ENCODE data around the gene LPCAT2. TPM values are rescaled to one million over a fixed set of nuclear protein-coding genes. Genes with fewer than 3 reads are reported as not detected.

LPCAT2 gene
- total and polyA plus RNA-seq, 2 of the 8 experiments (the other 6 are each of a cell fraction or from before 2014, with no cell fraction given): 2.2 to 10.6 TPM

DNA sequence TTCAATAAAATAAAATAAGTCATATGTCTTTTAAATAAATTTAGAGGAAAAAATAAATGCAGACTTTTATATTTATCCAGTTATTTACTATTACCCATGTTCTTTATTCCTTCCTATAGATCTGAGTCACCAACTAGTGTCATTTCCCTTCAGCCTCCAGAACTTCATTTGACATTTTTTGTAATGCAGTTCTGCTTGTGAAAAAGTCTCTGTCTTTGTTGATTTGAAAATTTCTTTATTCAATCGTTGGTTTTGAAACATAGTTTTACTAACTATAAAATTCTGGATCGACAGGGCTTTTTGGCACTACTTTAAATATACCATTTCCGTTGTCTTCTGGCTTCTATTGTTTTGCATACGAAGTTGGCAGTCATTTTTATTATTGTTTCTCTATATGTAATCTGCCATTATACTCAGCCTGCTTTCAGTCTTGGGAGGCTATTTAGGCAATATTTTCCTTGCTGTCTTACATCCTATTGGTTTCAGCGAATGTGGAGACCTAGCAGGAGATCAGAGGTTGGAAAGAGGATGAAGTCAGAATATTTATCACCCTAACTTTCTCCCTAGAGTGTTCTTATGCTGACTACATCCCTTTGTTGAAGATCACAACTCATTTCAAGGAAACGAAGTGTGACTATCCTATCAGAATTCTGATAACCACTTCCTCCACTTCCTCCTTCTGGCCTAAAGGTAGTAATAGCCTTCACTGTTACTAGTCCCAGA is 104.9 kb downstream of the LPCAT2 start (continued):
- no peak for TF ChIP-seq RNF2 (IDR thresholded peaks at IDR 0.05; ENCODE audit: borderline replicate concordance, low read depth, low read length, missing control alignments, poor library complexity, severe bottlenecking)
- no peak for TF ChIP-seq ASH2L (IDR thresholded peaks at IDR 0.05; ENCODE audit: low read length)
- no peak for TF ChIP-seq HDAC2 (IDR thresholded peaks at IDR 0.05; ENCODE audit: borderline replicate concordance in 1 of 2, low read depth in 2 of 2, low read length in 2 of 2)
- TF ChIP-seq, protein P1, sequence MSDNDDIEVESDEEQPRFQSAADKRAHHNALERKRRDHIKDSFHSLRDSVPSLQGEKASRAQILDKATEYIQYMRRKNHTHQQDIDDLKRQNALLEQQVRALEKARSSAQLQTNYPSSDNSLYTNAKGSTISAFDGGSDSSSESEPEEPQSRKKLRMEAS (IDR thresholded peaks at IDR 0.05): no peak
- no peak for TF ChIP-seq JUN (IDR thresholded peaks at IDR 0.05; ENCODE audit: low read depth, low read length)
- no peak for TF ChIP-seq BRCA1 (IDR thresholded peaks at IDR 0.05; ENCODE audit: low read depth, low read length)
- TF ChIP-seq SIN3A (conservative IDR thresholded peaks at IDR 0.05 in 1 of 2, IDR thresholded peaks at IDR 0.05 in 1 of 2; ENCODE audit: low read depth in 1 of 2, low read length in 2 of 2): no peak
